NCI-H460 (cell line): ENCODE data around the gene SAP30L. TPM values are rescaled to one million over a fixed set of nuclear protein-coding genes. Genes with fewer than 3 reads are reported as not detected.

ENCODE experiments used
- DNase-seq: peaks from one replicate; pipeline ENCODE4 v3.0.0-alpha.2; 2016; ENCODE audit warnings: low read depth; ENCODE audit errors: extremely low read depth
- total RNA-seq: library from RNA; depleted of rRNA; stranded (reverse); fragments of >200 nt; shearing (Covaris generic); gene quantifications from 2 replicates; pipeline ENCODE4 v1.2.3, GENCODE V29; 2014

The SAP30L gene
- total RNA-seq, 1 experiment from 2014 or later: 27.2 TPM

DNA sequence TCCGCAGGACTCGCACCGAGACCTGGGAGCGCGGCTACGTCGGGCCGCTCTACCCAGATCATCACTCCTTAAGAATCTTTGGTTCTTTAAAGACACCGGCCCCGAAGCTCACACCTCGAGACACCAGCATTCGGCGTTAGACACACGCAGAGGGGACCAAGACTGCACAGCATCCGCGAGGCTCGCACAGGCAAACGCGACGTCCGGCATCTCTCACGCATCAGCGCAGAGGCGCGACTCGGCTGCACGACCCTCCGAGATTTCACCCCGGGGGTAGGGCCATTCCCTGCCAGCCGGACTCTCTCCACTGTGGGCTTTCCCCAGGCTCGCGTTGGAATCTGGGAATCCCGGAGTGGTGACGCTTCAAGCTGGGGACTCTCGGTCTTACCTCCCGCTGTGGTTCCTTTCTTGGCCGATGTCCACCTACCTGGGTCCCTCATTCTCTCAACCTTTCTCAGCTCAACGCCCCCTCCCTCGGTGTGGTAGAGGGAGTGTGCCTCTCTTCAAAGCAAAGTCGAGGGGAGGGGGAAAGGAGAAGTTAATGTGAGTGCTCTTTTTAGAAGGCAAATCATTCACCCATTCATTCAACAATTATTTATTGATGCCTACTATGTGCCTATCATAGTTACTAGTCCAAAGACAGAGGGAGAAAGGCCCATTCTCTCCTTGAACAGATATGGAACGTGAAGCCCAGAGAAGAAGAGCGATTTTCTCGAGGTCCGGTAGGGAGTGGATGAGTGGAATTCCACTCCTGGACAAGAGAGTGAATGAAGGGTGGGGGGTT lies 33.6 kb downstream of the SAP30L start:
- no peak for DNase-seq

- DNase-seq: no peak
Measured at GRCh38 chr5:154479944-154480750, 34.4 kb downstream of the SAP30L start.

DNA sequence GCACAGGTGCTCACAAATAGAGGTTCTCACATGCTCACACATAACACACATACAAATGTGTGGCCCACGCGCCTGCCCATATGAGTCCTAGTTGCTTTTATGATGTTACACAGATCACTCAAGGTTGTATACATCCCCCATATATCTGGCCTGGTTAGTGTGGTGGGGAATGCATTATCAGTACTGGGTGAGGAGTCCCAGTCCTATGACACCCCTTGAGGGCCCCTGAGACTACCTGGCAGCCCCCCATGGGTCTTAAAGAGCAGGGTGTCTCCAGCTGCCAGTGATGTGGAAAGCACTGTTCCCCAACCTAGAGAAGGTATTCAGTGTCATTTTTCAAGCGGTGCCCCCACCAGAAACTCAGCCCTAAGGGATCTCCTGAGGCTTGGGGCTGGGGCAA lies 35.0 kb downstream of the SAP30L start:
- DNase-seq: no peak

DNA sequence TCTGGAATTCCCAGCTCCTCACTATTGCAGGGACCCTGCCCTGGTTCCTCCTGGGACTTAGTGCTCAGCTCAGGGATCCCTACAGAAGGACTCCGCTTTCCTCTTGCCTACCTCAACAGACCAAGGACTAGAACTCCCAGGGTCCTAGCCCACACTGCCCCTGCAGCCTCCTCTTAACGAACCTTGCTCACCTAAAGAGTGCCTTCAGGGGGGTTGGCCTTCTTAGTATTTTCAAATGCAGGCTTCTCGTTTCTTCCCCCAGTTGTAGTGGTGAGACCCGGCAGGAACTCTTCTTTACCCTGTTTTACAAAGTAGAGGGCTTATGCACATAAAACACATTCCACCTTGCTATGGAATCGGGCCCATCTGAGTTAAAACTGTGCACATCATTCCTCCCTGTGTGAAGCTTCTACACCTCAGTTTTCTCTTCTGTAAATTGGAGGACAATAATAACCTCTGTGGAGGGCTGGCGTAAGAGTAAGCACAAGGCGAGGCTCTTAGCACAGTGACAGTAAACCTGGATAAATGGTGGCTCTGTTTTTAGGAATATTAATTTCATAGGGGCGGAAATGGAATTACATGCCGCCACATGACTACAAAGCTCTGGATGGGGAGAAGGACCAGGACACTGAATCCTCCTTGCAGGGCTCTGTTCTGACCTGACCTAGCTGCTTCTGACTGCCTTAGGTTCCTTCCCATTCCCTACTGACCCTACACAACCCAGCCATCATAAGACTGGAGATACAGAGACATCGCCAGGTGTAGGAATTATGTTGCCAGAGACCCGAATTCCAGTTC lies 36.0 kb downstream of the SAP30L start:
- no peak for DNase-seq

- DNase-seq: no peak
Measured at GRCh38 chr5:154482528-154483449, 37.0 kb downstream of the SAP30L start.

- DNase-seq: no peak
Measured at GRCh38 chr5:154483654-154484392, 38.0 kb downstream of the SAP30L start.

DNA sequence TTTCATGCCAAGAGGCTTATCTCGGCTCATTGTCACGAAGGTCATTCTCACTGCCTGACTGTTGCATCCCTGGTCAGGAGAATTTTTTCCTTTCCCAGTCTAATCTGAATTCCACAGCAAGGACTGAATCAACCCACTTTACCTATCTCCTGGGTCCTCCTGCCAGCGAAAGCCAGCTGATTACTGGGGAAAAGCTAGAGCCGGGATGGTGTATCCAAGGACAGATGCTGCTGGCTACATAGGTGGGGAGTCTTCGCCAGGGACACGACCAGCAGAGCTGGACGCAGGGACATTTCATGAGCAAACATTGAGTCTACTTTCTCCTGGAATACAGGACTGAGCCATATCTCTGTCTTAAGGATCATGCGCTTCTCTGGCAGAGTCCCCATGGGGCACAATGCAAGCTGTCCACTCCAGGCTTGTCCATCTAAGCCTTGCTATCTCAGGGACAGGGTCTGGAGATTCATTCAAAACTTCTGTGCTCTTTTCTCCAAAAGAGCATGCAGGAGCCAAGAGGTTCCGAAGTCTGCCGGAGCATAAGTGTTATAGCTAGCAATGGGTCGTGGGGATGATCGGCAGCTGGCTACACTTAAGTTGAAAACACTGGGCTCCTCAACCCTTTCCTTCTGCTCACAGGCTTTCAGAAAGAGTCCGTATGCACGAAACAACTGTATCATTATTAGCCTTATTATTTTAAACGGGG lies 38.7 kb downstream of the SAP30L start:
- DNase-seq: no peak

- no peak for DNase-seq
Measured at GRCh38 chr5:154485096-154485491, 39.3 kb downstream of the SAP30L start.

GRCh38 chr5:154485850-154486426 lies 40.1 kb downstream of the SAP30L start:
- DNase-seq: no peak

- no peak for DNase-seq
Measured at GRCh38 chr5:154486427-154486866, 40.6 kb downstream of the SAP30L start.

- no peak for DNase-seq
Measured at GRCh38 chr5:154487541-154487940, 41.7 kb downstream of the SAP30L start.

DNA sequence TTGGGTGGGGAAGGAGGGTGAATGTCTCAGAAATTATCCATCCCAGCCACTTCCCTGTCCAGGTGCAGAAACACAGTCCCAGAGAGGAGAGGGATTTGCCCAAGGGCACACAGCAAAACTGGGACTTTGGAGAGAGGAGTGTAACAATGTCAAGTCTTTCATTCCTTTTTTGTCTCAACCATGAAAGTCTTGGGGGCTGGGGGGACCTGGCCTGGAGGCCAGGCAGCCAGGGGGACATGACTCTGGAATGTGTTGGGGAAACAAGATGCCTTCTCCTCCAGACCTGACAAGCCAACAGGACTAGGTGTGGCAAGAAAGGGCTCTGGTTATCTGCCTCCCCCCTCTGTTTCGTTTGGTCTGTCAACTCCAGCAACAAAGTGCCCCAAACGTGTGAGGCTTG lies 46.1 kb downstream of the SAP30L start:
- DNase-seq: no peak

- DNase-seq: no peak
Measured at GRCh38 chr5:154493274-154493673, 47.5 kb downstream of the SAP30L start.

GRCh38 chr5:154494036-154494435 lies 48.2 kb downstream of the SAP30L start:
- DNase-seq: no peak

- DNase-seq: no peak
Measured at GRCh38 chr5:154498591-154498990, 52.8 kb downstream of the SAP30L start.

DNA sequence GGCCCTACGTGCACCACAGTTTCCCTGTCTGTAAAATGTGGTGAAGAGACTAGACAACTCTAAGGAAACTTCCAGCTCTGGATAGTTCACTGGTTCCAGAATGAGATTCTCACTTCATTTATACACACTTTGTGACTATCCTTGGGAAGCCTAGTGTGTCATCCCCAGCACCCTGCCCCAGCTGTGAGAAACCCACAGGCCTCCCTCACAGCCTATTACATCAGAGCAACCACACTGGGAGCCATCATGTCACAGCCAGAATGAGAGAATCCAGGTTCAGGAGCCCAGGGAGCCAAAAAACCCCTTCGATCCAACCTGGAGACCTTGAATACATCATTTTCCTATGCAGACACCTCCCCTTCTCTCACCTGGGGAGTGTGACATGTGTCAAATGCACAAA lies 53.2 kb downstream of the SAP30L start:
- no peak for DNase-seq

- no peak for DNase-seq
Measured at GRCh38 chr5:154501566-154501965, 55.8 kb downstream of the SAP30L start.

DNA sequence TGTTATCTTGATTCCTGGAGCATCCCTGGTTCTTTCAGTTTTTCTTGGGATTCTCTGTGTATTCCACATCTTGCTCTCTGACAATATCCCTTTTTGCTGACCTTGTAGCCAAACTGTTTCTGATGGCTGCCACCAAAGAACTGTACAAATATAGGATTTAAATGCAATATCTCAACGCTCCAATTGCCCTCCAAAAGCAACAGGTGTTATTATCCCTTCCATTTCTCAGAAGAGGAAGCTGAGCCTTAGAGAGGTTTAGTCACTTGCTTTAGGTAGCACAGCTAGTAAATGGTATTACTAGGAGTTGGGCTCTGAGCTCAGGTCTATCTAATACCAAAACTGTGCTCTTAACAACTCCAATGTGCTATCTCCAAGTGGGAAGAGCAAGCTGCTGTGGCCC lies 56.4 kb downstream of the SAP30L start:
- no peak for DNase-seq

DNA sequence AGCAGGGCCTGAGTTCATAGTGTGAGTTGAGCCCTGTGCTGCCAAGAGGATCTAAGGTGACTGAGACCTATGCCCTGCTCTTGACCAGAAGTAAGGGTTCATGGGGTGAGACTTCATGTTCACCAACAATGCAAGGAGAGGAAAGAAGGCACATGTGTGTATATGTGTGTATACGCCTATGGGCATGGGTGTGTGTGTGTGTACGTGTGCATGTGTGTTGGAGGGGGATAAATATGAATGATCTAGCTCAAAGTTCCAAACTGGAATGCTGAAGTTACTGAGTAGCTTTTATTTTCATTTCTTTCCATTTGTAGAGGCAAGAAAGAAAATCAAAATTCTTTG lies 57.9 kb downstream of the SAP30L start:
- DNase-seq: no peak
